Cardiac fibroblast (primary cell): ENCODE data around the gene KCND3.
A peak's percentile ranks its signal among the peaks of the same experiment; 100 is the strongest.

ENCODE experiments used
- DNase-seq, 2 donors: peaks; one replicate each; pipeline versions ENCODE4 v3.0.0 to v3.0.0-alpha.2; 2010; ENCODE audit warnings: low read depth in 2 of 2
- H3K4me3 ChIP-seq, 2 donors: replicated peaks in 1 of 2; 1 replicate in 1 of 2; 2 replicates in 1 of 2; pipeline ENCODE4 v1.5.1; 2011; ENCODE audit warnings: low read depth in 2 of 2, low read length in 2 of 2, mild to moderate bottlenecking in 2 of 2, moderate library complexity in 1 of 2
- CTCF ChIP-seq: IDR thresholded peaks from one replicate; pipeline ENCODE4 v1.5.1; 2011; ENCODE audit warnings: low read depth, mild to moderate bottlenecking, low read length, inconsistent platforms

Gene KCND3

GRCh38 chr1:111735858-111736544, 253.5 kb downstream of the KCND3 start:
- TF ChIP-seq CTCF, result no peak

DNA sequence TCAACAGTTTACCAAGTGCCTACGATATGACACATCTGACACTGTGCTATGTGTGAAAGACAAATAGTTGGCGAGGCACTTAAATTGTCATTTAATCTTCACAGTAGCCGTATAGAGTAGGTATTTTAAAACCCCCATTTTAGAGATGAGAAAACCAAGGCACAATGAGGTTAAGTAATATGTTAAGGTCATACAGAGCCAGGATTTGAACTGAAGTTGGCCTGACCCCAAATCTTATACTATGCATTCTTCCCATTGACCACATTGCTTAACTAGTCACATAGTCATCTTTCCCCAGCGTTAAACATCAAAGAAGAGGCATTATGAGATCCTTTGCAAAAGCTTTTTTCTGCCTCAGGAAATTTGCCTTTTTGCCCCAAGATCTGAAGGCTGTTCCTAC, 254.1 kb downstream of the KCND3 start:
- no peak overlapping the region for H3K4me3 ChIP-seq
- peak; percentile 40 to 72 for DNase-seq
- no peak for TF ChIP-seq CTCF

More at GRCh38 chr1:111735858-111736544, 253.5 kb downstream of the KCND3 start:
- DNase-seq, result peak; percentile 25 to 62
- peak overlapping the region in 1 of 2 donors; percentile 7 for H3K4me3 ChIP-seq

GRCh38 chr1:111734856-111735255, 254.6 kb downstream of the KCND3 start:
- no peak for TF ChIP-seq CTCF
- H3K4me3 ChIP-seq, result no peak overlapping the region
- no peak for DNase-seq

- H3K4me3 ChIP-seq, result no peak overlapping the region
- no peak for TF ChIP-seq CTCF
- DNase-seq, result no peak
Observed at GRCh38 chr1:111734426-111734825, 255.0 kb downstream of the KCND3 start.

DNA sequence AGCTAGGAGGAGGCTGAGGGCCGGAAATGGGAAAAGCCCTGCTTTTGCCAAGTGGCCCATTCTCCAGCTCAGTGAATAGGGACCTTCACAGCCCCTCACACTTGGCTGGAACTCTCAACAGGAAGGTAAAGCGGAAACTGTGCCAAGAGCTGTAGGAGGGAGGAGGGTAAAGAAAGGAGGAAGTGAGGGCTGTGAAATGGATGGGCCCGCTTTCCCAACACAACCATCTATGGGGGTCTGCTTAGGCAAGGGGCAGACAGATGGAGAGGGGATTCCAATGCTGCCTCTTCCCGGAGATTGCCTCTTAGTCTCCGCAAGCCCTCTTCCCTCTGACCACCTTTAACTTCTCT, 255.5 kb downstream of the KCND3 start:
- H3K4me3 ChIP-seq, result no peak overlapping the region
- DNase-seq, result no peak
- no peak for TF ChIP-seq CTCF

DNA sequence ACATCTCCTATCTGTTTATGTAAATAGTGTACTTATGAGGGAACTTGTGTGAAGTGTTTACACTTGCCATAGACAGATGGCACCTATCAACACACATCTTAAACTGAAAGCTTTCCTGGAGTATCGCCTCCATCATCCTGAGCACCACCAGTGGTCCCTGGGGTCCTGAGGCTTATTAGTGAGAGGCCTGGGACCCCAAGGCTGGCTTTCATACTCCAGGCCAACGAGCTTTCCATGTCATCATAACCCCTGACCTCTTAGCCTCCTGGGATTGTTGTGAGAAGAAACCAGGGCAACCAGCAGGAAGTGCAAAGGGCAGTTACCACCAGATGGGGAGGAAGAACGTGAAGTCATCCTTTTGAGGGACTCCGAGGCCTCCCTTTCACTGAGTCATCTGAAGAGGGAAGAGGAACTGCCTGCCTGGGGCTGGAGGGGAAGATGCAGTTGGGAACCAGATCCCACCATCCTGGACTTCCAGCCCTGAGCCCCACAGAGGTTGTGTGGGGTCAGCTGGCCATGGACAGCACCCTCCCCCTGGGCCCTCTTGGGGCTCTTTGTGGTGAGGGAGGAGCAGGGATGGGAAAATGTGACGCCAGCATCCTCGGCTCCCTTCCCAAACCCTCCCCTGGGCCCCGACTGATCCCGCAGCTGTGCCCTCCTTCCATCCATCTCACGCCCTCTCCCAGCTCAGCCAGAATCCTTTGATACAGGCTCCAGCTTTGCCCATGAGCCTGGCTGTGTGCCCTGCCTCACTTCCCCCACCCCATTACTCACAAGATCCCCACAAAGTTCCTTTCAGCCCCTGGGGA, 256.1 kb downstream of the KCND3 start:
- H3K4me3 ChIP-seq, result peak overlapping the region in 1 of 2 donors; percentile 21
- peak; percentile 96 to 97 for DNase-seq
- TF ChIP-seq CTCF, result no peak
